ENCODE results near the gene SH2D1B. TPM values are rescaled to one million over a fixed set of nuclear protein-coding genes. Genes with fewer than 3 reads are reported as not detected.

SH2D1B gene
- total RNA-seq, 2 experiments from 2014 or later: not detected

GRCh38 chr1:162370161-162370560 lies 41.8 kb downstream of the SH2D1B start:
- Mint-ChIP-seq H3K27ac (no peak overlapping the region), H3K9me3 (ENCODE audit: low read depth) (no peaks in the 10 kb centered on the region), H3K4me3 (no peak overlapping the region), H3K27me3 (no peaks in the 10 kb centered on the region), H3K36me3 (no peaks in the 10 kb centered on the region), H3K4me1 (no peaks in the 10 kb centered on the region)
- CTCF ChIA-PET: no interaction called here
- no peak for DNase-seq
- no peak for ATAC-seq

- H3K36me3 Mint-ChIP-seq: no peaks in the 10 kb centered on the region
- no peaks in the 10 kb centered on the region for H3K4me1 Mint-ChIP-seq
- H3K27ac Mint-ChIP-seq: no peak overlapping the region
- no peaks in the 10 kb centered on the region for H3K27me3 Mint-ChIP-seq
- no peak overlapping the region for H3K4me3 Mint-ChIP-seq
- no peaks in the 10 kb centered on the region for H3K9me3 Mint-ChIP-seq (ENCODE audit: low read depth)
- CTCF ChIA-PET: no interaction called here
- no peak for DNase-seq
- ATAC-seq: no peak
Measured at GRCh38 chr1:162369571-162369970, 42.4 kb downstream of the SH2D1B start.

GRCh38 chr1:162368451-162368850 lies 43.5 kb downstream of the SH2D1B start:
- H3K9me3 Mint-ChIP-seq (ENCODE audit: low read depth): no peaks in the 10 kb centered on the region
- H3K27me3 Mint-ChIP-seq: no peaks in the 10 kb centered on the region
- no peaks in the 10 kb centered on the region for H3K4me1 Mint-ChIP-seq
- ATAC-seq (no peak), DNase-seq (no peak)
- H3K4me3 Mint-ChIP-seq: no peak overlapping the region
- no peak overlapping the region for H3K27ac Mint-ChIP-seq
- no peaks in the 10 kb centered on the region for H3K36me3 Mint-ChIP-seq
- CTCF ChIA-PET: no interaction called here

- Mint-ChIP-seq H3K4me1 (no peaks in the 10 kb centered on the region), H3K4me3 (no peak overlapping the region), H3K36me3 (no peaks in the 10 kb centered on the region), H3K27me3 (peaks cover 3% of the 10 kb centered on the region), H3K9me3 (ENCODE audit: low read depth) (no peaks in the 10 kb centered on the region), H3K27ac (no peak overlapping the region)
- ATAC-seq: no peak
- no peak for DNase-seq
- CTCF ChIA-PET: no interaction called here
Measured at GRCh38 chr1:162367772-162368171, 44.2 kb downstream of the SH2D1B start.

GRCh38 chr1:162367073-162367472 lies 44.9 kb downstream of the SH2D1B start:
- H3K4me3 Mint-ChIP-seq: no peak overlapping the region
- no peak for ATAC-seq
- CTCF ChIA-PET: no interaction called here
- peaks cover 3% of the 10 kb centered on the region for H3K27me3 Mint-ChIP-seq
- no peaks in the 10 kb centered on the region for H3K9me3 Mint-ChIP-seq (ENCODE audit: low read depth)
- no peak for DNase-seq
- H3K4me1 Mint-ChIP-seq: no peaks in the 10 kb centered on the region
- H3K36me3 Mint-ChIP-seq: no peaks in the 10 kb centered on the region
- no peak overlapping the region for H3K27ac Mint-ChIP-seq

- H3K27me3 Mint-ChIP-seq: peaks cover 3% of the 10 kb centered on the region
- CTCF ChIA-PET: no interaction called here
- H3K9me3 Mint-ChIP-seq (ENCODE audit: low read depth): no peaks in the 10 kb centered on the region
- H3K27ac Mint-ChIP-seq: no peak overlapping the region
- no peaks in the 10 kb centered on the region for H3K4me1 Mint-ChIP-seq
- H3K36me3 Mint-ChIP-seq: no peaks in the 10 kb centered on the region
- no peak overlapping the region for H3K4me3 Mint-ChIP-seq
- DNase-seq: no peak
- ATAC-seq: no peak
Measured at GRCh38 chr1:162366671-162367070, 45.3 kb downstream of the SH2D1B start.

- H3K36me3 Mint-ChIP-seq: no peaks in the 10 kb centered on the region
- no peaks in the 10 kb centered on the region for H3K4me1 Mint-ChIP-seq
- no peak overlapping the region for H3K27ac Mint-ChIP-seq
- no peak for ATAC-seq
- peaks cover 3% of the 10 kb centered on the region for H3K27me3 Mint-ChIP-seq
- CTCF ChIA-PET: no interaction called here
- H3K9me3 Mint-ChIP-seq (ENCODE audit: low read depth): no peaks in the 10 kb centered on the region
- DNase-seq: no peak
- H3K4me3 Mint-ChIP-seq: no peak overlapping the region
Measured at GRCh38 chr1:162366149-162366548, 45.8 kb downstream of the SH2D1B start.

- Mint-ChIP-seq H3K36me3 (no peaks in the 10 kb centered on the region), H3K27ac (no peak overlapping the region), H3K4me3 (no peak overlapping the region), H3K9me3 (ENCODE audit: low read depth) (no peaks in the 10 kb centered on the region), H3K4me1 (no peaks in the 10 kb centered on the region), H3K27me3 (peaks cover 3% of the 10 kb centered on the region)
- DNase-seq: no peak
- CTCF ChIA-PET: no interaction called here
- ATAC-seq: no peak
Measured at GRCh38 chr1:162365284-162366020, 46.5 kb downstream of the SH2D1B start.

- Mint-ChIP-seq H3K4me3 (no peak overlapping the region), H3K36me3 (no peaks in the 10 kb centered on the region), H3K4me1 (no peaks in the 10 kb centered on the region), H3K27me3 (peaks cover 3% of the 10 kb centered on the region), H3K9me3 (ENCODE audit: low read depth) (no peaks in the 10 kb centered on the region), H3K27ac (no peak overlapping the region)
- ATAC-seq (no peak), DNase-seq (no peak)
- CTCF ChIA-PET: no interaction called here
Measured at GRCh38 chr1:162364498-162364897, 47.4 kb downstream of the SH2D1B start.

GRCh38 chr1:162363823-162364222 lies 48.1 kb downstream of the SH2D1B start:
- H3K4me3 Mint-ChIP-seq: no peak overlapping the region
- DNase-seq (no peak), ATAC-seq (no peak)
- peaks cover 3% of the 10 kb centered on the region for H3K27me3 Mint-ChIP-seq
- no peak overlapping the region for H3K27ac Mint-ChIP-seq
- no peaks in the 10 kb centered on the region for H3K4me1 Mint-ChIP-seq
- no peaks in the 10 kb centered on the region for H3K9me3 Mint-ChIP-seq (ENCODE audit: low read depth)
- H3K36me3 Mint-ChIP-seq: no peaks in the 10 kb centered on the region
- CTCF ChIA-PET: no interaction called here

- Mint-ChIP-seq H3K27me3 (peaks cover 3% of the 10 kb centered on the region), H3K9me3 (ENCODE audit: low read depth) (no peaks in the 10 kb centered on the region), H3K4me3 (no peak overlapping the region), H3K36me3 (no peaks in the 10 kb centered on the region), H3K27ac (no peak overlapping the region), H3K4me1 (no peaks in the 10 kb centered on the region)
- ATAC-seq: no peak
- CTCF ChIA-PET: no interaction called here
- no peak for DNase-seq
Measured at GRCh38 chr1:162361349-162361748, 50.6 kb downstream of the SH2D1B start.

- Mint-ChIP-seq H3K27ac (no peak overlapping the region), H3K27me3 (peaks cover 3% of the 10 kb centered on the region), H3K4me3 (no peak overlapping the region), H3K4me1 (no peaks in the 10 kb centered on the region), H3K36me3 (no peaks in the 10 kb centered on the region), H3K9me3 (ENCODE audit: low read depth) (no peaks in the 10 kb centered on the region)
- no peak for DNase-seq
- CTCF ChIA-PET: no interaction called here
- no peak for ATAC-seq
Measured at GRCh38 chr1:162360874-162361260, 51.1 kb downstream of the SH2D1B start.

- CTCF ChIA-PET: no interaction called here
- peaks cover 7% of the 10 kb centered on the region for H3K27me3 Mint-ChIP-seq
- DNase-seq (no peak), ATAC-seq (no peak)
- H3K4me1 Mint-ChIP-seq: no peaks in the 10 kb centered on the region
- H3K36me3 Mint-ChIP-seq: no peaks in the 10 kb centered on the region
- H3K27ac Mint-ChIP-seq: no peak overlapping the region
- H3K9me3 Mint-ChIP-seq (ENCODE audit: low read depth): no peaks in the 10 kb centered on the region
- H3K4me3 Mint-ChIP-seq: no peak overlapping the region
Measured at GRCh38 chr1:162360237-162360873, 51.6 kb downstream of the SH2D1B start.

- DNase-seq (no peak), ATAC-seq (no peak)
- Mint-ChIP-seq H3K9me3 (ENCODE audit: low read depth) (no peaks in the 10 kb centered on the region), H3K4me1 (no peaks in the 10 kb centered on the region), H3K36me3 (no peaks in the 10 kb centered on the region), H3K4me3 (no peak overlapping the region), H3K27me3 (peaks cover 12% of the 10 kb centered on the region), H3K27ac (no peak overlapping the region)
- CTCF ChIA-PET: interaction anchor here (0.6 kb wide), 1 partner anchor 15 kb away, joined by 3 read pairs; no protein-coding TSS in a partner anchor
Measured at GRCh38 chr1:162359523-162360236, 52.3 kb downstream of the SH2D1B start.

Data from activated CD8-positive, alpha-beta memory T cell treated with anti-CD3 and anti-CD28 coated beads, Interleukin-2, amount 10 ng/mL, durations not matched to agents 7 days and 5 days (primary cell).